Dermis blood vessel endothelial cell (primary cell): ENCODE measurements around the gene PPP1R2C. TPM values are rescaled to one million over a fixed set of nuclear protein-coding genes. Genes with fewer than 3 reads are reported as not detected.

Experiments
- DNase-seq: peaks from one replicate; pipeline ENCODE4 v3.0.0; 2010
- total RNA-seq: library from RNA; depleted of rRNA; stranded (reverse); fragments of >200 nt; gene quantifications from 2 replicates; pipeline ENCODE4 v1.2.3, GENCODE V29; 2014

The PPP1R2C gene
- total RNA-seq, 1 donor from 2014 or later = not detected

DNA sequence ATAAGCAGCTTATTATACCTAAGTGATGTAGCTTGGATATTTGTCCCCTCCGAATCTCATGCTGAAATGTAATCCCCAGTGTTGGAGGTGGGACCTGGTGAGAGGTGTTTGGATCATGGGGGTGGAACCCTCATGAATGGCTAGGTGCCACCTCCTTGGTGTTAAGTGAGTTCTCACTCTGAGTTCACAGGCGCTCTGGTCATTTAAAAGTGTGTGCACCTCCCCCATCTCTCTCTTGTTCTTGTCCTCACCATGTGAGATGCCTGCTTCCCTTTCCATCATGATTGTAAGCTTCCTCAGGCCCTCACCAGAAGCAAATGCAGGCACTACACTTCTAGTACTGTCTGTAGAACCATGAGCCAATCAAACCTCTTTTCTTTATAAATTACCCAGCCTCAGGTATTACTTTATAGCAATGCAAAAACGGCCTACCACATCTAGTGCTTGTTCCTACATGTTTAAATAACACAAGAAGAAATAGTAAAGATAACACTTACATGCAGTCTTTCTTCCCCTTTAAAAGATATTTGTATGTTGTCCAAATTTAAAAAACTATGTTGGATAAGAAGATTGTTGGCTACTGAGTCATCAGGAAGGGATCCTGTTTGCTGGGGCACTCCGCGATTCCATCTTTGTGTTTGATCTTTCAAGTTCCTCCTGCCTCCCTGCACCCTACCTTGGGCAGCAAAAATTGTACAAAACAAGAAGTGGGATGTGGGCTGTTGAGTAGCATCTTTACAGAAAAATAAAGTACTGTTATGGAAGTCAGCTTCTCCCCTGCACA is 29.7 kb downstream of the PPP1R2C start:
- no peak for DNase-seq

DNA sequence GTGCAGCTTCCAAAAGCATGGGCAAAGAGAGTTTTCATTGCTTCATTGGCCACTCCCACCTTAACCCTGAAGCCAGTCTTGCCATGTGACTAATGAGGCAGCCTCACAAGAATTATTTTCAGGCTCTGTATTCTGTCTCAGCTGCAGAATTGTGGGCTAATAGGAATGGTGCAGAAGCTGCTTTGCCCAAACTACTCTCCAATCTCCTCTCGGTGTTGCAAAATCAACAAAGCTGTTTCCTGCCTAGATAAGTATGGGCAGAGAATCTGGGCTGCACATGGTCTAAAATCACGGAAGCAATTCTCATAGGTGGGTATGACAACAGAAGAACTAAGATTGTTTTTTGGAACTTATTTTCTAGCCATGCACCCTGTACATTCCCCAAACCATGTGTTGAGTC is 31.4 kb downstream of the PPP1R2C start:
- no peak for DNase-seq

DNA sequence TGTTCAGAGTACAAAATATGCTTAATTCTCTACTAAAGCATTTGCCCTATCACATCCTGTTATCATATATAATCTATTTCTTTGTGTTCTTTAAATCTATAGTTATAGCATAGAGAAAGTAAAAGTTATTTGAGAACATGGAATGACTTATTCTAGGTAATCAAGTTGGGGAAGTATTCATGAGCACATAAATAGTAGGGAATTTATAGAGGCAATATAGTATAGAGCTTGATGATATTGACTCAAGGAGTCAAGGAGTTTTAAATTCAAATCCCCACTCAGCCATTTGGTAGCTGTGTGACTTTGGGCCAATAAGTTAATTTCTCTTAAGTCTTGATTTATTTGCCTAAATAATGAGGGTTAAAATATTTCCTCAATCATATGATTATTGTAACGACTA is 37.5 kb downstream of the PPP1R2C start:
- no peak for DNase-seq

DNA sequence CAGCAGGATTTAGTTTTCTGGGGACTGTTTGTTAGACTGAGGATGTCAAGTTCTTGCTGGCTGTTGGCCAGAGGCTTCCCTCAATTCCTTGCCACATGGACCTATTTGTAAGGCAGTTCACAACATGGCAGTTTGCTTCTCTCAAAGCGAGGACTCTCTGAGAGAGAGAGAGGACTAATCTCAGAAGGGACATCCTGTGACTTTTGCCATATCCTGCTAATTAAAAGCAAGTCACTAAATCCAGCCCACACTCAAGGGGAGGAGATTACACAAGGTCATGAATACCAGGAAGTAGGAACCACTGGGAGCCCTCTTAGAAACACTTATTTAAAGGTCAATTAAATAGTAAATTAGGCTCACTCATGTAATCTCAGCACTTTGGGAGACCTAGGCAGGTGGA is 38.2 kb downstream of the PPP1R2C start:
- DNase-seq = no peak

DNA sequence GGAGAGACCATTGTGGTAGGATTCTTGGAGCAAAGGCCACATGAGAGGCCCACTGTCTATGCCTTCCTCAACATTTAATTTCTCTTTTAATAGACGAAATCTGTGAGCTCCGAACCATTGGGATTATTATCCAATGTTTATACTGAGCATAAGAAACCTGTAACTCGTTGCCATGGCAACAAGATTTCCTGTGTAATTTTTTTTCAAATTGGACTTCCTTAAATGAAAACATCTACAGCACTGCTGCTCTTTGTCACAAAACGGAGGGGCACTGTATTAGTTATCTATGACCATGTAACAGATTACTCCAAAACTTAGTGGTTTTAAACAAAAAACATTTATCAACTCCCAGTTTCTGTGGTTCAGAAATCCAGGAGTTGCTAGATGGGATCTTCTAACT is 38.7 kb downstream of the PPP1R2C start:
- no peak for DNase-seq

DNA sequence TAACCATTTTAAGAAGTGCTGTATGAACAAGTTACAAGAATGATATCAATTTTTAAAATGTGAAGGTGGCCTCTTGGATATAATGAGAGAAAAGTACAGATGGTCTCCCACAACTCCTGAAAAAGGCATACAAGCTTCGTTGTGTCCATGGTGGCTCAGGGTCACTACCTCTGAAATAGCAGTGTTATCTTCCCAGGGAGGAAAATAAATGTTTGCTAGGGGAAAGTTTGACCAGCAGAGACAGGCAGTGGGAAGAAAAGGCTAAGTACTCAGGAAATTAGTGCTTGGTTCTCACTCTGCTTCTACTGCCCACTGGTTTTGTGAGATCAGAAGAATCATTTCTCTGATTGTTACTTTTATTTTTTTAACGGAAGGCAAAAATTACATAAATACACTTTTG is 39.4 kb downstream of the PPP1R2C start:
- no peak for DNase-seq

DNA sequence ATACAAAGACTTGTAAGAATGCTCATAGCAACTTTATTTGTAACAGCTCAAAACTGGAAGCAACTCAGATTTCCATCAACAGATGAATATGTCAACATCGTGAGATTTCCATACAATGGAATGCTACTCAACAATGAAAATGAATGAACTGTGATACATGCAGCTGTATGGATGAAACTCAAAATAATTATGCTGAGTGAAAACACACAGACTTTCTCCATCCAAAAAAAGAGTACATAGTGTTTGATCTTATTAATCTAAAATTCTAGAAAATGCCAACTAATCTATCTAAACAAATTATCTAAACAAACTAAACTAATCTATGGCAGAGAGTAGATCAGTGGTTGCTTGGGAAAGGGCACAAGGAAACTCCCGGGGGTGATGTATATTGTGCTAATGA is 42.7 kb downstream of the PPP1R2C start:
- DNase-seq = no peak

DNA sequence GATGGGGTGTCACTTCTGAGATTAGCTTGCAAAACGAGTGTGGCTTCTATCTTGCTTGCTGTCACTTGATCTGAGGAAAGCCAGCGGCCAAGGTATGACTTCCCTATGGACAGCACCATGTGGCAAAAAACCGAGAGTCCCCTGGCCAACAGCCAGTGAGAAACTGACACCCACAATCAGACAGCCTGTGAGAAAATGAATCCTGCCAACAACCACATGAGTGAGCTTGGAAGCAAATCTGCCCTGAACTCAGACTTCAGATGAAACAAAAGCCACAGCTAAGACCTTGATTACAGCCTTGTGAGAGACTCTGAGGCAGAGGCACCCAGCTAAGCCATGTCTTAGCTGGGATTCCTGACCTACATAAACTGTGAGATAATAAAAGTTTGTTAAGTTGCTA is 45.5 kb downstream of the PPP1R2C start:
- DNase-seq = no peak
